Measurements from ENCODE around the gene RNF38.

RNF38 gene

GRCh38 chr9:36426348-36426747, 26.3 kb upstream of the RNF38 start:
- H3K4me1 ChIP-seq (ENCODE audit: control insufficient read depth, insufficient read depth, low read length): no peaks in the 10 kb centered on the region
- H3K9me3 ChIP-seq (ENCODE audit: control insufficient read depth, insufficient read depth, low read depth, low read length): no peaks in the 10 kb centered on the region
- CTCF ChIA-PET: interaction anchor here (3.2 kb wide), 1 partner anchor 19 kb away, joined by 25 read pairs; no protein-coding TSS in a partner anchor
- H3K27ac ChIP-seq (ENCODE audit: extremely low read depth, low read depth, low read length): no peak overlapping the region
- H3K4me3 ChIP-seq (ENCODE audit: low read depth, low read length): no peak overlapping the region
- no peak for TF ChIP-seq KLF17 (tag by site-specific recombination; IDR thresholded peaks at IDR 0.05)
- no peak for TF ChIP-seq ATF2 (tag by site-specific recombination; IDR thresholded peaks at IDR 0.05; ENCODE audit: low read depth)
- TF ChIP-seq ZNF146 (tag by site-specific recombination; IDR thresholded peaks at IDR 0.05): 0 out of 2 replicates have a peak, but pooled peaks have one; percentile 32
- no peaks in the 10 kb centered on the region for H3K36me3 ChIP-seq (ENCODE audit: control insufficient read depth in 2 of 2, insufficient read depth in 1 of 2, low read length in 2 of 2)
- POLR2A ChIA-PET: no interaction called here

GRCh38 chr9:36424289-36425055, 24.4 kb upstream of the RNF38 start:
- POLR2A ChIA-PET: no interaction called here
- Histone ChIP-seq H3K27ac (ENCODE audit: extremely low read depth, low read depth, low read length) (no peak overlapping the region), H3K9me3 (ENCODE audit: control insufficient read depth, insufficient read depth, low read depth, low read length) (no peaks in the 10 kb centered on the region), H3K4me1 (ENCODE audit: control insufficient read depth, insufficient read depth, low read length) (peaks cover 3% of the 10 kb centered on the region; the same call in 1 of the 2 replicates), H3K36me3 (ENCODE audit: control insufficient read depth in 2 of 2, insufficient read depth in 1 of 2, low read length in 2 of 2) (no peaks in the 10 kb centered on the region), H3K4me3 (ENCODE audit: low read depth, low read length) (no peak overlapping the region)
- CTCF ChIA-PET: no interaction called here
- TF ChIP-seq ZNF707 (tag by site-specific recombination; IDR thresholded peaks at IDR 0.05): no peak
- no peak for TF ChIP-seq ZNF37A (tag by site-specific recombination; IDR thresholded peaks at IDR 0.05)
- no peak for TF ChIP-seq ZNF548 (tag by site-specific recombination; IDR thresholded peaks at IDR 0.05)
- no peak for TF ChIP-seq ZNF350 (tag by site-specific recombination; IDR thresholded peaks at IDR 0.05)
- TF ChIP-seq ZNF221 (tag by site-specific recombination; IDR thresholded peaks at IDR 0.05; ENCODE audit: borderline replicate concordance): no peak
- TF ChIP-seq ZNF768 (tag by site-specific recombination; IDR thresholded peaks at IDR 0.05): no peak
- no peak for TF ChIP-seq ZSCAN18 (tag by site-specific recombination; IDR thresholded peaks at IDR 0.05)
- TF ChIP-seq PRDM10 (tag by site-specific recombination; IDR thresholded peaks at IDR 0.05): no peak
- no peak for TF ChIP-seq EGR2 (tag by site-specific recombination; IDR thresholded peaks at IDR 0.05; ENCODE audit: low read depth)
- TF ChIP-seq ZBTB7A (tag by site-specific recombination; IDR thresholded peaks at IDR 0.05; ENCODE audit: low read depth): no peak

All from HEK293 (cell line).